ENCODE results near the gene DOCK7.
"Not testable (repeated sequence)": the region's sequence is repeated elsewhere in the genome, so short reads cannot be mapped to it uniquely, and the experiment has no call there.

DOCK7 gene

GRCh38 chr1:62528015-62528414 lies 160.2 kb downstream of the DOCK7 start:
- no peaks in the 10 kb centered on the region for H3K27me3 ChIP-seq (ENCODE audit: control insufficient read depth, low read length)
- H3K79me2 ChIP-seq (ENCODE audit: control insufficient read depth, low read length): no peaks in the 10 kb centered on the region
- H4K20me1 ChIP-seq (ENCODE audit: control insufficient read depth, insufficient read depth, low read depth, low read length): no peaks in the 10 kb centered on the region
- H3K9me3 ChIP-seq (ENCODE audit: control insufficient read depth, insufficient read depth, low read length): no peaks in the 10 kb centered on the region
- no peaks in the 10 kb centered on the region for H3F3A ChIP-seq (ENCODE audit: control insufficient read depth, insufficient read depth)
- no peak overlapping the region for H3K4me2 ChIP-seq (ENCODE audit: low read length)
- no peak overlapping the region for H3K27ac ChIP-seq (ENCODE audit: low read depth, low read length)
- H3K4me1 ChIP-seq (ENCODE audit: control insufficient read depth, low read length): no peaks in the 10 kb centered on the region; the same call in 1 of the 2 replicates
- TF ChIP-seq EZH2phosphoT487 (IDR thresholded peaks at IDR 0.05; ENCODE audit: borderline replicate concordance, low read length): no peak
- no peak overlapping the region for H3K4me3 ChIP-seq (ENCODE audit: low read length)
- no peaks in the 10 kb centered on the region; the same call in 1 of the 2 replicates for H3K36me3 ChIP-seq (ENCODE audit: control insufficient read depth, low read length)
- no peaks in the 10 kb centered on the region for H3K9me2 ChIP-seq (replicated peaks; ENCODE audit: control insufficient read depth, low read length)

GRCh38 chr1:62527346-62527745 lies 160.8 kb downstream of the DOCK7 start:
- not testable (repeated sequence) for H3K36me3 ChIP-seq (ENCODE audit: control insufficient read depth, low read length); H3K4me1 ChIP-seq (ENCODE audit: control insufficient read depth, low read length); H3K4me2 ChIP-seq (ENCODE audit: low read length)

GRCh38 chr1:62523860-62524259 lies 164.3 kb downstream of the DOCK7 start:
- Histone ChIP-seq H3K79me2 (ENCODE audit: control insufficient read depth, low read length) (no peaks in the 10 kb centered on the region), H3K9me2 (replicated peaks; ENCODE audit: control insufficient read depth, low read length) (no peaks in the 10 kb centered on the region), H3K27ac (ENCODE audit: low read depth, low read length) (no peak overlapping the region), H3K4me2 (ENCODE audit: low read length) (no peak overlapping the region), H3K4me3 (ENCODE audit: low read length) (no peak overlapping the region), H3K27me3 (ENCODE audit: control insufficient read depth, low read length) (no peaks in the 10 kb centered on the region), H3K4me1 (ENCODE audit: control insufficient read depth, low read length) (no peaks in the 10 kb centered on the region), H3K36me3 (ENCODE audit: control insufficient read depth, low read length) (peaks cover 4% of the 10 kb centered on the region; the same call in 1 of the 2 replicates), H3K9me3 (ENCODE audit: control insufficient read depth, insufficient read depth, low read length) (peaks cover 7% of the 10 kb centered on the region; the same call in 1 of the 2 replicates), H3F3A (ENCODE audit: control insufficient read depth, insufficient read depth) (no peaks in the 10 kb centered on the region), H4K20me1 (ENCODE audit: control insufficient read depth, insufficient read depth, low read depth, low read length) (no peaks in the 10 kb centered on the region)
- TF ChIP-seq, protein P1, sequence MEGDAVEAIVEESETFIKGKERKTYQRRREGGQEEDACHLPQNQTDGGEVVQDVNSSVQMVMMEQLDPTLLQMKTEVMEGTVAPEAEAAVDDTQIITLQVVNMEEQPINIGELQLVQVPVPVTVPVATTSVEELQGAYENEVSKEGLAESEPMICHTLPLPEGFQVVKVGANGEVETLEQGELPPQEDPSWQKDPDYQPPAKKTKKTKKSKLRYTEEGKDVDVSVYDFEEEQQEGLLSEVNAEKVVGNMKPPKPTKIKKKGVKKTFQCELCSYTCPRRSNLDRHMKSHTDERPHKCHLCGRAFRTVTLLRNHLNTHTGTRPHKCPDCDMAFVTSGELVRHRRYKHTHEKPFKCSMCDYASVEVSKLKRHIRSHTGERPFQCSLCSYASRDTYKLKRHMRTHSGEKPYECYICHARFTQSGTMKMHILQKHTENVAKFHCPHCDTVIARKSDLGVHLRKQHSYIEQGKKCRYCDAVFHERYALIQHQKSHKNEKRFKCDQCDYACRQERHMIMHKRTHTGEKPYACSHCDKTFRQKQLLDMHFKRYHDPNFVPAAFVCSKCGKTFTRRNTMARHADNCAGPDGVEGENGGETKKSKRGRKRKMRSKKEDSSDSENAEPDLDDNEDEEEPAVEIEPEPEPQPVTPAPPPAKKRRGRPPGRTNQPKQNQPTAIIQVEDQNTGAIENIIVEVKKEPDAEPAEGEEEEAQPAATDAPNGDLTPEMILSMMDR (IDR thresholded peaks at IDR 0.05; ENCODE audit: low read depth, low read length, poor library complexity, severe bottlenecking): no peak
- TF ChIP-seq EZH2phosphoT487 (IDR thresholded peaks at IDR 0.05; ENCODE audit: borderline replicate concordance, low read length): no peak

More at GRCh38 chr1:62527346-62527745, 160.8 kb downstream of the DOCK7 start:
- not testable (repeated sequence) for H3K27me3 ChIP-seq (ENCODE audit: control insufficient read depth, low read length); H3K27ac ChIP-seq (ENCODE audit: low read depth, low read length); H3K79me2 ChIP-seq (ENCODE audit: control insufficient read depth, low read length); H3K9me2 ChIP-seq (replicated peaks; ENCODE audit: control insufficient read depth, low read length); H4K20me1 ChIP-seq (ENCODE audit: control insufficient read depth, insufficient read depth, low read depth, low read length); H3K4me3 ChIP-seq (ENCODE audit: low read length); H3K9me3 ChIP-seq (ENCODE audit: control insufficient read depth, insufficient read depth, low read length); H3F3A ChIP-seq (ENCODE audit: control insufficient read depth, insufficient read depth)

GRCh38 chr1:62516600-62516999 lies 171.6 kb downstream of the DOCK7 start:
- H3K4me2 ChIP-seq (ENCODE audit: low read length): no peak overlapping the region

More at GRCh38 chr1:62516600-62516999, 171.6 kb downstream of the DOCK7 start:
- no peak for TF ChIP-seq EZH2phosphoT487 (IDR thresholded peaks at IDR 0.05; ENCODE audit: borderline replicate concordance, low read length)
- TF ChIP-seq, protein P1 (IDR thresholded peaks at IDR 0.05; ENCODE audit: low read depth, low read length, poor library complexity, severe bottlenecking): no peak
- H4K20me1 ChIP-seq (ENCODE audit: control insufficient read depth, insufficient read depth, low read depth, low read length): no peaks in the 10 kb centered on the region
- no peaks in the 10 kb centered on the region for H3K9me2 ChIP-seq (replicated peaks; ENCODE audit: control insufficient read depth, low read length)
- no peaks in the 10 kb centered on the region for H3K79me2 ChIP-seq (ENCODE audit: control insufficient read depth, low read length)
- H3F3A ChIP-seq (ENCODE audit: control insufficient read depth, insufficient read depth): no peaks in the 10 kb centered on the region
- no peak overlapping the region for H3K4me3 ChIP-seq (ENCODE audit: low read length)
- no peaks in the 10 kb centered on the region for H3K27me3 ChIP-seq (ENCODE audit: control insufficient read depth, low read length)
- H3K36me3 ChIP-seq (ENCODE audit: control insufficient read depth, low read length): peaks cover 4% of the 10 kb centered on the region; the same call in 1 of the 2 replicates
- peaks cover 11% of the 10 kb centered on the region for H3K4me1 ChIP-seq (ENCODE audit: control insufficient read depth, low read length)
- H3K27ac ChIP-seq (ENCODE audit: low read depth, low read length): no peak overlapping the region
- H3K9me3 ChIP-seq (ENCODE audit: control insufficient read depth, insufficient read depth, low read length): peaks cover 7% of the 10 kb centered on the region; the same call in 1 of the 2 replicates

Measured in DOHH2 (cell line).